Endothelial cell of umbilical vein (primary cell): ENCODE results near the gene CNPY3. TPM values are rescaled to one million over a fixed set of nuclear protein-coding genes. Genes with fewer than 3 reads are reported as not detected.
A peak's percentile ranks its signal among the peaks of the same experiment; 100 is the strongest.

Experiments
- BruUV-seq: library from RNA; stranded (reverse); fragments of 400-500 nt; replicated peaks from 2 replicates; lab custom pipeline; 2021; lab: Mats Ljungman, UMichigan
- CTCF ChIA-PET: fragments of 300-600, 350-600 bp; sonication (Branson Sonifier 250); formaldehyde crosslinking; loops from one replicate; lab custom pipeline; 2021; ENCODE audit warnings: antibody characterized with exemption, inconsistent platforms; lab: Charles Lee
- POLR2A ChIA-PET: fragments of 300-600, 350-600 bp; sonication (Branson Sonifier 250); formaldehyde crosslinking; loops from one replicate; lab custom pipeline; 2021; ENCODE audit warnings: antibody characterized with exemption, inconsistent platforms; lab: Charles Lee
- DNase-seq: peaks from one replicate; pipeline ENCODE4 v3.0.0-alpha.2; 2011; ENCODE audit warnings: low read depth, low spot score
- FAIRE-seq: peaks from 2 replicates; lab custom pipeline; 2011; peaks lifted over from hg19 to GRCh38; lab: Jason Lieb, UNC
- H2AFZ ChIP-seq: 2 replicates; pipeline ENCODE4 v1.6.0; 2012; ENCODE audit warnings: low read depth, low read length, control low read depth, inconsistent platforms
- H3K27ac ChIP-seq: 2 replicates; pipeline ENCODE4 v1.5.1; 2011; ENCODE audit warnings: low read depth, mild to moderate bottlenecking, control low read depth, low read length, moderate library complexity; ENCODE audit not compliant: insufficient read depth
- H3K27me3 ChIP-seq, 2 experiments: 2 replicates each; pipeline versions ENCODE4 v1.6.0 to v1.6.1; 2011; ENCODE audit warnings: low read length in 2 of 2, mixed read lengths in 1 of 2; ENCODE audit not compliant: control insufficient read depth in 2 of 2, insufficient read depth in 2 of 2
- H3K36me3 ChIP-seq, 2 experiments: 2 replicates in 1 of 2; 3 replicates in 1 of 2; pipeline ENCODE4 v1.5.1; 2011; ENCODE audit warnings: low read length in 2 of 2, mild to moderate bottlenecking in 1 of 2, moderate library complexity in 1 of 2; ENCODE audit not compliant: control insufficient read depth in 2 of 2, insufficient read depth in 2 of 2; ENCODE audit errors: extremely low read depth in 1 of 2
- H3K4me1 ChIP-seq: 3 replicates; pipeline ENCODE4 v1.5.1; 2011; ENCODE audit warnings: mild to moderate bottlenecking, low read length; ENCODE audit not compliant: control insufficient read depth, insufficient read depth; ENCODE audit errors: extremely low read depth
- H3K4me2 ChIP-seq: 2 replicates; pipeline ENCODE4 v1.6.1; 2011; ENCODE audit warnings: low read length, control low read depth, mixed read lengths; ENCODE audit not compliant: insufficient read depth
- H3K4me3 ChIP-seq, 3 experiments: fragments of 200-600 bp in 1 of 3; sonication (generic), shearing (Covaris generic) in 1 of 3; replicated peaks in 1 of 3; 2 replicates each; pipeline ENCODE4 v1.5.1; 2011 to 2016; ENCODE audit warnings: control low read depth in 3 of 3, low read length in 3 of 3, mild to moderate bottlenecking in 2 of 3, inconsistent platforms in 1 of 3, low read depth in 1 of 3, moderate library complexity in 1 of 3; ENCODE audit not compliant: insufficient read depth in 1 of 3
- H3K79me2 ChIP-seq: 2 replicates; pipeline ENCODE4 v1.6.0; 2012; ENCODE audit warnings: low read length, inconsistent platforms; ENCODE audit not compliant: control insufficient read depth, insufficient read depth
- H3K9ac ChIP-seq: replicated peaks from 2 replicates; pipeline ENCODE3; 2011; ENCODE audit warnings: low read length, control low read depth; ENCODE audit not compliant: insufficient read depth; ENCODE audit errors: extremely low read depth
- H3K9me1 ChIP-seq: replicated peaks from 3 replicates; pipeline ENCODE4 v1.6.0; 2011; ENCODE audit warnings: mild to moderate bottlenecking, low read length; ENCODE audit not compliant: control insufficient read depth, insufficient read depth; ENCODE audit errors: extremely low read depth
- H3K9me3 ChIP-seq: replicated peaks from 2 replicates; pipeline ENCODE4 v1.5.1; 2012; ENCODE audit warnings: low read length, inconsistent platforms; ENCODE audit not compliant: control insufficient read depth, insufficient read depth
- H4K20me1 ChIP-seq: replicated peaks from 2 replicates; pipeline ENCODE3; 2011; ENCODE audit warnings: mild to moderate bottlenecking, low read length; ENCODE audit not compliant: control insufficient read depth, insufficient read depth; ENCODE audit errors: extremely low read depth
- EZH2 ChIP-seq: IDR thresholded peaks from 2 replicates; pipeline ENCODE4 v1.6.1; 2012; ENCODE audit warnings: borderline replicate concordance, low read depth, mild to moderate bottlenecking, moderate library complexity, low read length, inconsistent platforms; ENCODE audit not compliant: severe bottlenecking
- MYC ChIP-seq: IDR thresholded peaks from one replicate; pipeline ENCODE4 v1.6.1; 2011; ENCODE audit warnings: mild to moderate bottlenecking, low read depth, low read length
- POLR2A ChIP-seq: IDR thresholded peaks from 2 replicates; pipeline ENCODE4 v1.6.1; 2012; ENCODE audit warnings: low read depth, mild to moderate bottlenecking, control low read depth, low read length
- POLR2AphosphoS5 ChIP-seq: IDR thresholded peaks from 2 replicates; pipeline ENCODE4 v1.6.1; 2012; ENCODE audit warnings: low read depth, mild to moderate bottlenecking, control low read depth, low read length, moderate library complexity; ENCODE audit not compliant: insufficient read depth
- dilution Hi-C: fragments of 300-500 bp; cut with MboI; formaldehyde crosslinking; loops from one replicate; pipeline ENCODE4 v1.15.0; 2019; ENCODE audit warnings: low sequenced_read_pairs; ENCODE audit not compliant: extremely low pct_ligation_motif_present
- intact Hi-C: fragments of 100-400 bp; cut with micrococcal nuclease; formaldehyde crosslinking; loops from one replicate; pipeline ENCODE4 v1.10.0; 2022
- polyA plus RNA-seq, 4 experiments: library from polyadenylated mRNA; depleted of rRNA in 3 of 4; stranded (reverse) in 3 of 4; unstranded in 1 of 4; fragments of >200 nt; gene quantifications; 2 replicates each; pipeline versions ENCODE4 v1.2.1 to v1.2.3, GENCODE V29; 2011 to 2012; ENCODE audit warnings: missing spikeins in 1 of 4
- total RNA-seq: library from RNA; stranded (reverse); gene quantifications from 2 replicates; pipeline ENCODE4 v1.2.3, GENCODE V29; 2021
- TF ChIP-seq, protein P1 (sequence below), 2 donors: IDR thresholded peaks; 1 replicate in 1 of 2; 2 replicates in 1 of 2; pipeline ENCODE4 v1.5.1; 2011; ENCODE audit warnings: low read length in 2 of 2, mild to moderate bottlenecking in 2 of 2, moderate library complexity in 2 of 2, control low read depth in 1 of 2, inconsistent platforms in 1 of 2, low read depth in 1 of 2; ENCODE audit not compliant: insufficient read depth in 1 of 2; ENCODE audit errors: extremely low read depth in 1 of 2

The CNPY3 gene
- total and polyA plus RNA-seq, 2 donors (not counting 3 experiments of a cell fraction or from before 2014, with no cell fraction given), result 40.8 to 53.1 TPM

DNA sequence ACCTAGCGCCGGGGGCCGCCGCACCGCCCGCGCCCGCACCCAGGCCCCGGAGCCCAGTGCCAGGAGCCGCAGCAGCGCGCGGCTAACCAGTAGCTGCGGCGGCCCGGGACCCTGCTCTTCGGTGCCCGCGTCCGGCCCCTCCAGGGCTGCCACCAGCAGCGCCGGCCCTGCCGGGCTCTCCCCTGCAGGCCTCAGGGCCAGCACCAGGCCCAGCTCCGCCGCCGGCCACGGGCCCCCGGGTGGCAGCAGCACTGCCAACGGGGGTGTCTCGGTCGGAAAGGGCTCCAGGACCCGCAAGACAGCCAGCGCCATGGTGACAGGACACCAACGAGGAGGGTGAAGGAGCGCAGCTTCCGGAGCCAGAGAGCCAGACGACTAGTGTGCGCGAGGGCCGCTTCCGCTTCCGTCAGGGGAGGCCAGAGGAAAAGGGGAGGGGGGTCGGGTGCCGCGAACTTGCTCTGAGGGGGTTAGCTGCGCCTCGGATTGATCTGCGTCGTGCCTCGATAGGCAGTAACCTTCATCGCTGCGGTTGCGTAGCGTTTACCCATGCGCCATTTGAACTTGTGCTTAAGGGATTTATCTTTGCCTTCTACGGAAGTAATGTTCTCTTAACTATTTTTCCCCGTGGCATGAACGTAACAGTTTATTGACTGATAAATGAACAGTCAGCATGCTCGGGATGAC lies 49.7 kb downstream of the CNPY3 start, which contains the start of gene PEX6:
Gene PEX6, minus strand, starts transcription at position 343 of the 684 bp plus-strand sequence. Its CDS starts 31 bp downstream, at position 312.
- H3K79me2 ChIP-seq, result peaks cover 12% of the 10 kb centered on the region
- intact Hi-C loops (loop anchor here (1.0 to 2.0 kb wide), 3 partner anchors 18 to 50 kb away; partner anchors contain the start of genes CNPY3, GNMT and KLHDC3), dilution Hi-C loops (no loop called here)
- peak; percentile 90 for TF ChIP-seq POLR2AphosphoS5
- TF ChIP-seq MYC, result no peak
- TF ChIP-seq EZH2, result no peak
- TF ChIP-seq, protein P1, sequence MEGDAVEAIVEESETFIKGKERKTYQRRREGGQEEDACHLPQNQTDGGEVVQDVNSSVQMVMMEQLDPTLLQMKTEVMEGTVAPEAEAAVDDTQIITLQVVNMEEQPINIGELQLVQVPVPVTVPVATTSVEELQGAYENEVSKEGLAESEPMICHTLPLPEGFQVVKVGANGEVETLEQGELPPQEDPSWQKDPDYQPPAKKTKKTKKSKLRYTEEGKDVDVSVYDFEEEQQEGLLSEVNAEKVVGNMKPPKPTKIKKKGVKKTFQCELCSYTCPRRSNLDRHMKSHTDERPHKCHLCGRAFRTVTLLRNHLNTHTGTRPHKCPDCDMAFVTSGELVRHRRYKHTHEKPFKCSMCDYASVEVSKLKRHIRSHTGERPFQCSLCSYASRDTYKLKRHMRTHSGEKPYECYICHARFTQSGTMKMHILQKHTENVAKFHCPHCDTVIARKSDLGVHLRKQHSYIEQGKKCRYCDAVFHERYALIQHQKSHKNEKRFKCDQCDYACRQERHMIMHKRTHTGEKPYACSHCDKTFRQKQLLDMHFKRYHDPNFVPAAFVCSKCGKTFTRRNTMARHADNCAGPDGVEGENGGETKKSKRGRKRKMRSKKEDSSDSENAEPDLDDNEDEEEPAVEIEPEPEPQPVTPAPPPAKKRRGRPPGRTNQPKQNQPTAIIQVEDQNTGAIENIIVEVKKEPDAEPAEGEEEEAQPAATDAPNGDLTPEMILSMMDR (IDR thresholded peaks at IDR 0.05; ENCODE audit: extremely low read depth in 1 of 2, insufficient read depth in 1 of 2, low read depth in 1 of 2, low read length in 2 of 2), result no peak
- peak; percentile 83 for TF ChIP-seq POLR2A
- peak within 1 kb of the TSS; percentile 93 for H2AFZ ChIP-seq
- H3K4me1 ChIP-seq, result peaks cover 28% of the 10 kb centered on the region
- H3K27ac ChIP-seq, result peak within 1 kb of the TSS; percentile 58
- no peaks in the 10 kb centered on the region for H3K27me3 ChIP-seq
- no peaks in the 10 kb centered on the region for H4K20me1 ChIP-seq
- no peaks in the 10 kb centered on the region for H3K9me1 ChIP-seq
- BruUV-seq, result no TSS peak
- no peaks in the 10 kb centered on the region for H3K9me3 ChIP-seq
- peak; percentile 83 for DNase-seq
- peak within 1 kb of the TSS; percentile 66 for H3K9ac ChIP-seq
- H3K4me3 ChIP-seq, result peak within 1 kb of the TSS; percentile 62 to 74 (median 72)
- FAIRE-seq, result peak; percentile 94
- ChIA-PET CTCF (interaction anchor here (0.8 to 2.0 kb wide), 7 partner anchors 12 to 165 kb away, joined by 3 to 12 read pairs (median 5); partner anchors contain the start of genes CNPY3, CUL7, KLC4 and KLHDC3), POLR2A (interaction anchor here (1.4 kb wide), 1 partner anchor 35 kb away, joined by 6 read pairs; the partner anchor contains the start of genes KLHDC3 and MEA1)
- no peaks in the 10 kb centered on the region for H3K36me3 ChIP-seq
- H3K4me2 ChIP-seq, result peak within 1 kb of the TSS; percentile 87
